ENCODE measurements around the gene SEPTIN2.

Gene SEPTIN2

DNA sequence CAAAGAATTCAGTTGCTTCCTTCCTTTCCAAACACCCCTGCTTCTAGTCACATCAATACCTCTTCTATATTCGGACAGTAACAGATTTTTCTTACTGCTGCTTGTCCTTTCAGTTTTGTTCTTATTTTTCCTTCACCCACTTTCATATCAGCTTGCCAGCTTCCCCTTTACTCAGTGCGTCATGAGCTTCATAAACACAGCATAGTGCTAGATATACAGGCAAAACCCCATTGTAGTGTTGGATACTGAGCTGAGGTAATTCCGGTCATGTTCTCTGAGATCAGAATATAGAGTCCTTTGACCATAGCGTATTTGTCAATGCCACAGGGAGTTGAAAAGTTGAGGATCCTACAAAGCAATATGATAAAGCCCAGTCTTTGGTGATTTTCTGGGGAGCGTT lies 42.7 kb downstream of the SEPTIN2 start:
- ATAC-seq, result no peak
- TF ChIP-seq ZFP30 (CRISPR knock-in tag; IDR thresholded peaks at IDR 0.05), result no peak
- no peak for TF ChIP-seq ZFP3 (CRISPR knock-in tag; IDR thresholded peaks at IDR 0.05)

DNA sequence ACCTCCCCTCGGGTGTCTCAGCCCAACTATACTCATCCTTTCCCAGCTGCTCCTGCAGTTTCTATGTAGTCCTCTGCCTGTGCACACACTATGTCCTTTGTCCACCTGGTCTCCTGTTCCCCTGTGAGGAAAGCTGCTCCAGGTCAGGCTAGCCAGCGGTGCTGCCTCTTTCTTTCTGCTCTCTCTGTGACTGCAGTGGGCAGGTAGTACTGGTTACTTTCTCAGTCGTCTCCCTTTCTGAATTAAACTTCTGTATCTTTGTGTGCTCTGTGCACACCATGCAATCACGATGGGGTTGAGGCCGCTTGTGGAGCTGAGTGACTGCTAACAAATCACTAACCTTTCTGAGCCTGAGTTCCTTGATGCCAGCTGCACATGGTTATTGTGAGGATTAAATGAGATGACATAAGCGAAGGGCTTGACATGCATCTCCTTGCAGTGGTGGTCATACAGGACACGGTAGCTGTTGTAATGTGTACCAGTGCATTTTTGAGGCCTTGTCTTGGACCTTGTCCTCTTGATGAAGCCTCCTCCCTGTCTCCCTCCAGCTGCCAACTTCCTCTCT lies 43.8 kb downstream of the SEPTIN2 start:
- TF ChIP-seq SNAI2 (CRISPR knock-in tag; IDR thresholded peaks at IDR 0.05) (no peak), ZC3H10 (CRISPR knock-in tag; IDR thresholded peaks at IDR 0.05) (no peak), ZFP30 (CRISPR knock-in tag; IDR thresholded peaks at IDR 0.05) (no peak), PPARA (CRISPR knock-in tag; IDR thresholded peaks at IDR 0.05; ENCODE audit: borderline replicate concordance) (no peak), TOX (CRISPR knock-in tag; IDR thresholded peaks at IDR 0.05; ENCODE audit: borderline replicate concordance) (no peak)
- ATAC-seq, result no peak

DNA sequence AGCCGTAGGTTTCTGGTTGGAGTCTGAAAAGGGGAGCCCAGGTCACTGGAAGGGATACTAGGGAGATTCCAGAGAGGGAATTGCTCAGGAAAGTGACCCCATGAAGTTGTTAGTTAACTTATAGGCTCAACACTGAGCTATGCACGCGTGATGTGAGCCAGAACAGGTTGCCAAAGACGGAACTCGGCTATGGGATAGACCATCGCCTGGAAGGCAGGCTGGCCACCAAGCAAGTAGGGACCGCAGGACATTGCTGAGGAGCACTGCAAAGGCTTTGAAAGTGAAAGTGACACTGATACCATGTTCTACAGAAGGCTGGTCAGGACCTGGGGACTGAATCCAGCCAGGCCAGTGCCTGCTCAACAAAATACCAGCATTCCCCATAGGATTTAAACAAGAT lies 47.7 kb downstream of the SEPTIN2 start:
- ATAC-seq, result no peak; the same call in none of the 3 replicates
- no peak for TF ChIP-seq PPARA (CRISPR knock-in tag; IDR thresholded peaks at IDR 0.05; ENCODE audit: borderline replicate concordance)

DNA sequence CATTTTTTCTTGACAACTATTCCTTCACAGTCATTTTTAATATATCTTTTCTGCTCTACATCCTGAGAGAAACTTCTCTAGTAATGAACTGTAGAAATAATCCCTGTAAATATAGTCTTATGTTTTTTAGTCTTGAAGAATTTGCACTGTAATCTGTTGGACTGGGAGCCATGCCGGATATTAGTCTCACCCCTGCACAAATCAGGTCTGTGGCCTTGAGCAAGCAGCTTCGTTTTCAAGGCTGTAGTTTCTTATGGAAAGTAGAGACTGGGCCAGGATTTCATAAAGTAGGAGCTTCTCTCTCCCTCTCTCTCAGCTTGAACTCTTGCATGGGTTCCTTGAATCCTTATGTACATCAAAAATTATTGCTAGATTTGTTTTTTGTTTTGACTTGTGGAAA lies 49.1 kb downstream of the SEPTIN2 start:
- no peak for ATAC-seq
- TF ChIP-seq PPARA (CRISPR knock-in tag; IDR thresholded peaks at IDR 0.05; ENCODE audit: borderline replicate concordance) (no peak), ZFP3 (CRISPR knock-in tag; IDR thresholded peaks at IDR 0.05) (no peak), TCF4 (CRISPR knock-in tag; IDR thresholded peaks at IDR 0.05; ENCODE audit: borderline replicate concordance) (no peak), ARNTL (CRISPR knock-in tag; IDR thresholded peaks at IDR 0.05; ENCODE audit: borderline replicate concordance, low read depth) (no peak), ISL1 (CRISPR knock-in tag; IDR thresholded peaks at IDR 0.05) (no peak), ZFP30 (CRISPR knock-in tag; IDR thresholded peaks at IDR 0.05) (no peak), SNAI2 (CRISPR knock-in tag; IDR thresholded peaks at IDR 0.05) (no peak), ESRRG (CRISPR knock-in tag; IDR thresholded peaks at IDR 0.05) (no peak), BACH2 (CRISPR knock-in tag; IDR thresholded peaks at IDR 0.05; ENCODE audit: borderline replicate concordance) (no peak), ZNF8 (CRISPR knock-in tag; IDR thresholded peaks at IDR 0.05) (no peak), ZNF565 (CRISPR knock-in tag; conservative IDR thresholded peaks at IDR 0.05; ENCODE audit: low read depth) (no peak), TOX (CRISPR knock-in tag; IDR thresholded peaks at IDR 0.05; ENCODE audit: borderline replicate concordance) (no peak), GLIS3 (CRISPR knock-in tag; IDR thresholded peaks at IDR 0.05) (no peak), RARB (CRISPR knock-in tag; IDR thresholded peaks at IDR 0.05) (no peak), ZC3H10 (CRISPR knock-in tag; IDR thresholded peaks at IDR 0.05) (no peak)
- TF ChIP-seq, protein P1, sequence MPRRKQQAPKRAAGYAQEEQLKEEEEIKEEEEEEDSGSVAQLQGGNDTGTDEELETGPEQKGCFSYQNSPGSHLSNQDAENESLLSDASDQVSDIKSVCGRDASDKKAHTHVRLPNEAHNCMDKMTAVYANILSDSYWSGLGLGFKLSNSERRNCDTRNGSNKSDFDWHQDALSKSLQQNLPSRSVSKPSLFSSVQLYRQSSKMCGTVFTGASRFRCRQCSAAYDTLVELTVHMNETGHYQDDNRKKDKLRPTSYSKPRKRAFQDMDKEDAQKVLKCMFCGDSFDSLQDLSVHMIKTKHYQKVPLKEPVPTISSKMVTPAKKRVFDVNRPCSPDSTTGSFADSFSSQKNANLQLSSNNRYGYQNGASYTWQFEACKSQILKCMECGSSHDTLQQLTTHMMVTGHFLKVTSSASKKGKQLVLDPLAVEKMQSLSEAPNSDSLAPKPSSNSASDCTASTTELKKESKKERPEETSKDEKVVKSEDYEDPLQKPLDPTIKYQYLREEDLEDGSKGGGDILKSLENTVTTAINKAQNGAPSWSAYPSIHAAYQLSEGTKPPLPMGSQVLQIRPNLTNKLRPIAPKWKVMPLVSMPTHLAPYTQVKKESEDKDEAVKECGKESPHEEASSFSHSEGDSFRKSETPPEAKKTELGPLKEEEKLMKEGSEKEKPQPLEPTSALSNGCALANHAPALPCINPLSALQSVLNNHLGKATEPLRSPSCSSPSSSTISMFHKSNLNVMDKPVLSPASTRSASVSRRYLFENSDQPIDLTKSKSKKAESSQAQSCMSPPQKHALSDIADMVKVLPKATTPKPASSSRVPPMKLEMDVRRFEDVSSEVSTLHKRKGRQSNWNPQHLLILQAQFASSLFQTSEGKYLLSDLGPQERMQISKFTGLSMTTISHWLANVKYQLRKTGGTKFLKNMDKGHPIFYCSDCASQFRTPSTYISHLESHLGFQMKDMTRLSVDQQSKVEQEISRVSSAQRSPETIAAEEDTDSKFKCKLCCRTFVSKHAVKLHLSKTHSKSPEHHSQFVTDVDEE (CRISPR knock-in tag; IDR thresholded peaks at IDR 0.05), result no peak
- TF ChIP-seq, protein P2, sequence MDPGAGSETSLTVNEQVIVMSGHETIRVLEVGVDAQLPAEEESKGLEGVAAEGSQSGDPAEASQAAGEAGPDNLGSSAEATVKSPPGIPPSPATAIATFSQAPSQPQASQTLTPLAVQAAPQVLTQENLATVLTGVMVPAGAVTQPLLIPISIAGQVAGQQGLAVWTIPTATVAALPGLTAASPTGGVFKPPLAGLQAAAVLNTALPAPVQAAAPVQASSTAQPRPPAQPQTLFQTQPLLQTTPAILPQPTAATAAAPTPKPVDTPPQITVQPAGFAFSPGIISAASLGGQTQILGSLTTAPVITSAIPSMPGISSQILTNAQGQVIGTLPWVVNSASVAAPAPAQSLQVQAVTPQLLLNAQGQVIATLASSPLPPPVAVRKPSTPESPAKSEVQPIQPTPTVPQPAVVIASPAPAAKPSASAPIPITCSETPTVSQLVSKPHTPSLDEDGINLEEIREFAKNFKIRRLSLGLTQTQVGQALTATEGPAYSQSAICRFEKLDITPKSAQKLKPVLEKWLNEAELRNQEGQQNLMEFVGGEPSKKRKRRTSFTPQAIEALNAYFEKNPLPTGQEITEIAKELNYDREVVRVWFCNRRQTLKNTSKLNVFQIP (CRISPR knock-in tag; IDR thresholded peaks at IDR 0.05; ENCODE audit: borderline replicate concordance, low read depth), result no peak
- TF ChIP-seq, protein P3, sequence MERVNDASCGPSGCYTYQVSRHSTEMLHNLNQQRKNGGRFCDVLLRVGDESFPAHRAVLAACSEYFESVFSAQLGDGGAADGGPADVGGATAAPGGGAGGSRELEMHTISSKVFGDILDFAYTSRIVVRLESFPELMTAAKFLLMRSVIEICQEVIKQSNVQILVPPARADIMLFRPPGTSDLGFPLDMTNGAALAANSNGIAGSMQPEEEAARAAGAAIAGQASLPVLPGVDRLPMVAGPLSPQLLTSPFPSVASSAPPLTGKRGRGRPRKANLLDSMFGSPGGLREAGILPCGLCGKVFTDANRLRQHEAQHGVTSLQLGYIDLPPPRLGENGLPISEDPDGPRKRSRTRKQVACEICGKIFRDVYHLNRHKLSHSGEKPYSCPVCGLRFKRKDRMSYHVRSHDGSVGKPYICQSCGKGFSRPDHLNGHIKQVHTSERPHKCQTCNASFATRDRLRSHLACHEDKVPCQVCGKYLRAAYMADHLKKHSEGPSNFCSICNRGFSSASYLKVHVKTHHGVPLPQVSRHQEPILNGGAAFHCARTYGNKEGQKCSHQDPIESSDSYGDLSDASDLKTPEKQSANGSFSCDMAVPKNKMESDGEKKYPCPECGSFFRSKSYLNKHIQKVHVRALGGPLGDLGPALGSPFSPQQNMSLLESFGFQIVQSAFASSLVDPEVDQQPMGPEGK (CRISPR knock-in tag; IDR thresholded peaks at IDR 0.05; ENCODE audit: borderline replicate concordance), result no peak
- TF ChIP-seq, protein P4, sequence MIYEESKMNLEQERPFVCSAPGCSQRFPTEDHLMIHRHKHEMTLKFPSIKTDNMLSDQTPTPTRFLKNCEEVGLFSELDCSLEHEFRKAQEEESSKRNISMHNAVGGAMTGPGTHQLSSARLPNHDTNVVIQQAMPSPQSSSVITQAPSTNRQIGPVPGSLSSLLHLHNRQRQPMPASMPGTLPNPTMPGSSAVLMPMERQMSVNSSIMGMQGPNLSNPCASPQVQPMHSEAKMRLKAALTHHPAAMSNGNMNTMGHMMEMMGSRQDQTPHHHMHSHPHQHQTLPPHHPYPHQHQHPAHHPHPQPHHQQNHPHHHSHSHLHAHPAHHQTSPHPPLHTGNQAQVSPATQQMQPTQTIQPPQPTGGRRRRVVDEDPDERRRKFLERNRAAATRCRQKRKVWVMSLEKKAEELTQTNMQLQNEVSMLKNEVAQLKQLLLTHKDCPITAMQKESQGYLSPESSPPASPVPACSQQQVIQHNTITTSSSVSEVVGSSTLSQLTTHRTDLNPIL (CRISPR knock-in tag; IDR thresholded peaks at IDR 0.05; ENCODE audit: low read depth), result no peak
- TF ChIP-seq, protein P5, sequence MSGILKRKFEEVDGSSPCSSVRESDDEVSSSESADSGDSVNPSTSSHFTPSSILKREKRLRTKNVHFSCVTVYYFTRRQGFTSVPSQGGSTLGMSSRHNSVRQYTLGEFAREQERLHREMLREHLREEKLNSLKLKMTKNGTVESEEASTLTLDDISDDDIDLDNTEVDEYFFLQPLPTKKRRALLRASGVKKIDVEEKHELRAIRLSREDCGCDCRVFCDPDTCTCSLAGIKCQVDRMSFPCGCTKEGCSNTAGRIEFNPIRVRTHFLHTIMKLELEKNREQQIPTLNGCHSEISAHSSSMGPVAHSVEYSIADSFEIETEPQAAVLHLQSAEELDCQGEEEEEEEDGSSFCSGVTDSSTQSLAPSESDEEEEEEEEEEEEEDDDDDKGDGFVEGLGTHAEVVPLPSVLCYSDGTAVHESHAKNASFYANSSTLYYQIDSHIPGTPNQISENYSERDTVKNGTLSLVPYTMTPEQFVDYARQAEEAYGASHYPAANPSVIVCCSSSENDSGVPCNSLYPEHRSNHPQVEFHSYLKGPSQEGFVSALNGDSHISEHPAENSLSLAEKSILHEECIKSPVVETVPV (CRISPR knock-in tag; IDR thresholded peaks at IDR 0.05), result no peak
